Skin epidermis (tissue), 12 donors: ENCODE measurements around the gene SERPINA1.
A peak's percentile ranks its signal among the peaks of the same experiment; 100 is the strongest.
"Not testable (repeated sequence)": the region's sequence is repeated elsewhere in the genome, so short reads cannot be mapped to it uniquely, and the experiment has no call there.

Experiments used
- H3K27ac ChIP-seq, 21 experiments: fragments of 200-600 bp; sonication (generic) in 11 of 21; one replicate each; pipeline ENCODE4 v1.5.0; 2020; ENCODE audit warnings: mild to moderate bottlenecking in 3 of 21, inconsistent platforms in 2 of 21, moderate library complexity in 2 of 21
- H3K4me3 ChIP-seq, 7 experiments: fragments of 200-600 bp; sonication (generic) in 2 of 7; one replicate each; pipeline ENCODE4 v1.5.0; 2020; ENCODE audit warnings: inconsistent platforms in 2 of 7, mild to moderate bottlenecking in 2 of 7, moderate library complexity in 1 of 7

SERPINA1 gene

DNA sequence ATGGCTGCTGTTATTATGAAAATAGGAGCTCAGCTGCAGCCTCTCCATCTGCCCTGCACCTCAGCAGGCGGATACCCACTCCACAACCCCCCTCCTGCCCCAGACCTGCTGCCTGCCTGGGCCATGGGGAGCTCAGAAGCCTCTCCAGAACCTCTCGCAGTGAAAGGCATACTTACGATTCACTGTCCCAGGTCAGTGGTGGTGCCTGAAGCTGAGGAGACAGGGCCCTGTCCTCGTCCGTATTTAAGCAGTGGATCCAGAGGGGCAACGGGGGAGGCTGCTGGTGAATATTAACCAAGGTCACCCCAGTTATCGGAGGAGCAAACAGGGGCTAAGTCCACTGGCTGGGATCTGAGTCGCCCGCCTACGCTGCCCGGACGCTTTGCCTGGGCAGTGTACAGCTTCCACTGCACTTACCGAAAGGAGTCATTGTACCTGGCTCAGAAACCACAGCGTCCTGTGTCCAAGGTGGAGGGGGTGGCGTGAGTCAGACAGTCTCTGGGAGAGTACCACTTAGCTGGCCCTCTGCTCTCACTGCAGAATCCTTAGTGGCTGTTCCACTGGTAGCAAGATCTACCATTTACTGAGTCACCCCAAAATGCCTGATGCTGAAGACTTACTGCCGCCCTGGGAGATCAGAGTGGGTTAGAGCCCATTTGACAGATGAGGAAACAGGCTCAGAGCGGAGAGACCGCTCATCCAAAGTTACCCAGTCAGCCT is at the start of gene SERPINA1:
SERPINA1 (minus strand) TSS at position 219 of the 720 bp plus-strand sequence. CDS start 5,365 bp downstream, outside the sequence.
- H3K4me3 ChIP-seq, result peak within 1 kb of the TSS in 1 of 7 experiments; percentile 12
- H3K27ac ChIP-seq, result peak within 1 kb of the TSS in 4 of 21 experiments; percentile 69 to 88 (median 74)

DNA sequence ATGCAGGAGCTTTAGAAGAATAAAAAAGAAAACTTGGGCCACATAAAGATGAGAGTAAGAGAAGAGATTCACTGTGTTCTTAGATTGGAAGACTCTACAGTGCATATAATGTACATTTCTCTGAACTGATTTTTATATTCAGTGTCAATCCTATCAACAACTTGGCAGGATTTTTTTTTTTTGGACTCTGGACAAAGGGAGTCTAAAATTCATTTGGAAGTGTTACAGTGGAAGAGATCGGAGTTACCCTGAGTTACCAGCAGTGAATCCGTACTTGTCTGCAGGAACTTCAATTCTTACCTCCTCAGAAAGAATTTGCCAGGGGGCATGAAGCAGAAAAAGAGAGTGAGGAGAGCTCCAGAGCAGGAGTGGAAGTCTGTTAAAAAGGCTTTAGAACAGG is 40.2 kb upstream of the SERPINA1 start:
- no peak overlapping the region for H3K4me3 ChIP-seq
- H3K27ac ChIP-seq, result no peak overlapping the region

DNA sequence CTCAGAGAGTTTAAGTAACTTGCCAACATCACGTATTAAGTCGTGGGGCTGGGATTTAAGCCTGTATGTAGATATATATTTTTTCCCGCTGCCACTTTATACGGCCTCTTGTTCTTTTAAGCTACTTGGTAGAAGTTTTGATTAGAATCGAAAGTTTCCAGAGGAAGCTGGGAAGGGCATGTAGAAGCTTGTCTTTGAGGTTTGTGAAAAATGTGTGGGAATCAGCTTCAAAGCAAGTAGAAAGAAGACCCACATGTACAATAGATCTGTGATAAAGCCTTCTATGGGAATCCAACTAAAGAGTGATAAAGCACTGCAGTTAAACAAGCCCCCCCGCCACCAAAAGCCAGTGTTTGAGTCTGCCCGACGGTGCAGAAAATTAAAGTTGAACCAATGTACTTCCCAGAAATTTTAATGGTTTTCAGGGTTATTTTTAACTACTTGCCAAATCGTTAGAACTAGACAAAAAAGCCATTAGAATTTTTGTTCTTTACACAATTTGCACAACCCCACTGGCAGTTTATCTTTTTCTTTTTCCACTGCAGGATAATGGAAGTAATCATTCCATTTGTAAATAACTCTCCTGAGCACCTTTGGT is 38.7 kb upstream of the SERPINA1 start:
- Histone ChIP-seq H3K4me3 (no peak overlapping the region), H3K27ac (peak overlapping the region in 1 of 21 experiments; percentile 27)

DNA sequence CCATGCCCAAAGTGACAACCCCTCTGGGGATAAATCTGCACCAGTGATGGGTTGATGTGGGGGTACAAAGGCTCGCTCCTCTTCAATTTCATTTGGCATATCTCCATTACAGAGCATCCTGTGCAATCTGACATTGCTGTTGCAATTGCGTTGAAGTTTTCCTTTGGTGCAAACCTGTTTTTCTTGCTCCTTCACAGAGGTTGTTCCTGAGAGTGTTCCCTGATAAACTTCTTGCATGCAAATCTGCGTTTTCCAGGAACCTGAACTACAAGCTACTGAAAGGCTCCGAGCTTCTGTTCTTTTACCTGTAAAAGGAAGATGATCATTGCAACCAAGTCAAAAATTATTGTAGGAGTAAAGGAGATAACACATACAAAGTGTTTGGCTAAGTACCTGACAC is 38.1 kb upstream of the SERPINA1 start:
- no peak overlapping the region for H3K4me3 ChIP-seq
- peak overlapping the region in 1 of 21 experiments; percentile 27 for H3K27ac ChIP-seq

DNA sequence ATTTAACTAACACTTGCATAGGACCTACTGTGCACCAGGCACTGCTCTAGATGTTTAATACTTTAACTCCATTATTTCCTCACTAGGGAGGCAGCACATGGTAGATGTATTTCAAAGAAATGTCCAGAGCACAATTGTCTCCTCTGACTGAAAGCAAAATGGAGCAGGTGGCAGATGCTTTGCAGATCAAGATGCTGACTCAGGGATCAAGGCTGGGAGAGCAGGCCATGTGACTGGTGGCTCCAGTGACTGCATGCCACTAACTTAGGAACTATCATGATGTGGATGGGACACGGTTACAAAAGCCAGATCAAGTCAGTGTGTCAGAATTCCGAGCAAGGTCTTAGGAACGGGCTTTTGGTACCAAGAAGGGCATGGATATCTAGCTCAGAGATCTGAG is 36.0 kb upstream of the SERPINA1 start:
- Histone ChIP-seq H3K4me3 (no peak overlapping the region), H3K27ac (no peak overlapping the region)

DNA sequence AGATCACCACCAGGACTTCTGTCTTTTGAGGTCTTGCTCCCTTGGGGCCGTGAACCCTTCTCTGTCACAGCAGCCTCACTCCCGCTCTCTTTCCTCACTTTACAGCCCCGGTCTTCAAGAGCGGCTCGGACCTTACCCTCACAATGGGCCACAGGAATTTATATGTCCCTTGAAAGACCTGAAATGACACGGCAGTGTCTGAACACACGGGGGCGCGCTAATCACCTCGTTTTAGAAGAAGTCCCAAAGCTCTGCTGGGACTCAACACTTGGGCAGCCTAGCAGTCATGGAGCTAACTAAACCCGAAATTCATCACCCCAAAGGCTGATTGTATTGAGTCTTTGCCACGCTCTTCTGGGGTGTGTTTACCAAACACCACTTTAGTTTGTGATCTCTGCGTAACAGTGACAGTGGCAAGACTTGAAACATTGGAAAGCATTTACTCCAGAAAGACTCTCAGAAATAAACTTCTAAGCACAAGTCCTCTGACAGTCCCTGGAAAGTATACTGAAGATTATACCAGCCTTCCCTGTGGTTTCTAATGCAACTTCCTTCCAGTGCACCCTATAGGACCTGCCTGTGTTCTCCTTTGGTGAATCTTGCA is 35.2 kb upstream of the SERPINA1 start:
- no peak overlapping the region for H3K4me3 ChIP-seq
- H3K27ac ChIP-seq, result no peak overlapping the region

DNA sequence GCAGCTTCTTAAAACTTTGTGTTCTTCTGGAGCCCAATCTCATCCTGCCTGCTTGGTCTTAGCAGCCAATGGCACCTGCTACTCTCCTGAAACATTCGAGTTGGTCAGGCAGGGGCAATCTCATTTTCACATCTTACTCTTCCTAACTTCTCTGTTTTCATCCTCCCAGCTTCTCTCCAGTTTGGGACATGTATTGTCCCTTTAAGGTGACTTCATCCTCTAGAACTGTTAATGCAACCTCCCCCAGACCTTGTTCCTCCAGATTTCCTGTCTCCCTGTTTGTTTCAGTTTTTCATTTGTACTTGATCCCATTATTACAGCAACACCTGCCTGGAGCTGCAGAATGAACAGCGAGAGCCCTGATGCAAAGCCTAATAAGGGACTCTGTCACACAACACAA is 32.9 kb upstream of the SERPINA1 start:
- H3K4me3 ChIP-seq, result no peak overlapping the region
- no peak overlapping the region for H3K27ac ChIP-seq

DNA sequence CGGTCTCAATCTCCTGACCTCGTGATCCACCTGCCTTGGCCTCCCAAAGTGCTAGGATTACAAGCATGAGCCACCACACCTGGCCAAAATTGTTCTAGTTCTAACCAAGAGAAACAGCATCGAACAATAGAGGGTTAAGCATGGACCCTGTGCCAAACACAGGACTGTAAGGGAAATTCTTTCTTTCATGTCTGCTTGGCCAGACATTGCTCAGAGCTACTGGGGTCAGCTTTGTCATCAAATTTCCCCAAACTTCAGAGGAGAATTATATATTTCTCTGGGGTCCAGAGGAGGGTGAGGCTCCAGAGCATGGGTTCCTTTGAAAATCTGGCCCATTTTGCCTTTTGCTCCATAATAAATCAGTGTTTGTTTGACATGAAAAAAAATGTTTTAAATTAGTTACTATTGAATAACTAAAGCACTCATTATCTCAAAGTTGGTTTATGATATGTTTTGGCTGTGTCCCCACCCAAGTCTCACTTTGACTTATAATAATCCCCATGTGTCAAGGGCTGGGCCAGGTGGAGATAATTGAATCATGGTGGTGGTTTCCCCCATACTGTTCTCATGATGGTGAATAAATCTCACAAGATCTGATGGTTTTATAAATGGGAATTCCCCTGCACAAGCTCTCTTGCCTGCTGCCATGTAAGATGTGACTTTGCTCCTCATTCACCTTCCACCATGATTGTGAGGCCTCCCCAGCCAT is 29.2 kb upstream of the SERPINA1 start:
- not testable (repeated sequence) for H3K4me3 ChIP-seq, H3K27ac ChIP-seq

DNA sequence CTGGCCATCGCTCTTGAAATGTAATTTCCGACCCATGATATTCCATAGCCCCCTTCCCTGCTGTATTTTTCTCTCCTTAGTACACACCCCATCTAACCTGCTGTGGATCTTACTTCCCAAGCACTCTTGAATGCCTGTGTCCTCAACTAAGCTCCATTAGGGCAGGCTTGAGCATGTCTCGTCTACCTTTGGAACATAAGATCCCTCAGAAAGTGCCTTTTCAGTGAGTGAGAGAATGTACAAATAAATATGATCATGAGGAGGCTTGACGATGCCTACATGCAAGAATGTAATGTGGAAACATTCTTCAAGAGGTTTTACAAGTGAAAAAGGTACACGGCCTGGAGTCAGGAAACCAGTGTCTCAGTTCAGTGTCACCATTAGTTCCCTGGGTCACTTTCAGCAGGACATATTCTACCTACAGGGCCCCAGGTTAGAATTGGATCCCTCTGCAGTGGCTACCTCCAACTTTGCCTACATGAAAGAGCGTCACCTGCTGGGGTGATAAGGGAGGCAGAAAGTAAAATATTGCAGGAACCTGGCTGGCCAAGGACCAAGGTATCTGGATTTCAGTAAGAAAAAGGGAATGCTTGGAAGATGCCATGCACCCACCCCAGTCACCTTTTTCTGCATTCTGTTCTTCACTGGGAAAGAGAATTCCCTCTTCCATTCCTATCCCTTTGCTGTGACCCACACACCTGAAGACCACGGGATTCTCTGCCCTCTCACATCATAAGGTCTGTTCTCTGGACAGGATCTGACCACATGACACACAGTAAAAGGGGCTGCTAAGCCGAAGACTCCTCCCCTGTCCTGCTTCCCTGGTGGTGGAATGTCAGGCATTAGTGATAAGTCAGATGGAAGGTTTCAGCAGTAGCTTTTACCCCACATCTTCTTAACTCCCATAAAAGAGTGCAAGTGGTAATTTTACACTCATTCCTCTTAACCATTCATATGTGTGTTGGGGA is 24.6 kb upstream of the SERPINA1 start:
- no peak overlapping the region for H3K27ac ChIP-seq
- no peak overlapping the region for H3K4me3 ChIP-seq

DNA sequence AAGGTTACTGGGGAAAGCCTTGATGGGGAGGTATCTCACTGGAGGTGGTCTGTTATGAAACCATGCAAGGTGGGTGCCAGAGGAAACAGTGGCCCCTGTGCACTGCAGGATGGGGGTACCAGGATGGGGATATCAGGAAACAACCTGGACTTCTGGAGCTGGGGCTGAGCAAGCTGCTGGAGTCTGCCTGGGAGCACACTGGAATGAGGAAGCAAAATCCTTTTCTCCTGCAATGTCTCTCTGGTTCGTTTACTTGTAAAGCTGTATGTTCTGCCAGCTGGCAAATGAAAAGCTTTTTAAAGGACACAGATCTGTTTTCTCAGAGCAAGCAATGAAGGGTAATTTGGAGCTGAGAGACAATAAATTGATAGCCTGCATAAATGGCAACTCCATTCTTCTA is 23.2 kb upstream of the SERPINA1 start:
- Histone ChIP-seq H3K4me3 (no peak overlapping the region), H3K27ac (no peak overlapping the region)

DNA sequence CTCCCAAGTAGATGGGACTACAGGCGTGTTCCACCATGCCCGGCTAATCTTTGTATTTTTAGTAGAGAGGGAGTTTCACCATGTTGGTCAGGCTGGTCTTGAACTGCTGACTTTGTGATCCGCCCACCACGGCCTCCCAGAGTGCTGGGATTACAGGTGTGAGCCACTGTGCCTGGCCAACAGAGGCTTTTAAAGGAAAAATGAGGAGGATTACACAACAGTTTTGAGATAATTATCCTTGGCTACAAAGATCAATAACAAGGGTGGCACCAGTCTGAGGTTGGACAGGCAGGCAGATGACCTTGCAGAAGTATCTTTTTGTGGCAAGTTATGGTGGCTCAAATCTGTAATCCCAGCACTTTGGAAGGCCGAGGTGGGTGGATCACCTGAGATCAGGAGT is 21.0 kb upstream of the SERPINA1 start:
- not testable (repeated sequence) for H3K4me3 ChIP-seq
- H3K27ac ChIP-seq, result peak overlapping the region in 1 of 21 experiments; percentile 69

DNA sequence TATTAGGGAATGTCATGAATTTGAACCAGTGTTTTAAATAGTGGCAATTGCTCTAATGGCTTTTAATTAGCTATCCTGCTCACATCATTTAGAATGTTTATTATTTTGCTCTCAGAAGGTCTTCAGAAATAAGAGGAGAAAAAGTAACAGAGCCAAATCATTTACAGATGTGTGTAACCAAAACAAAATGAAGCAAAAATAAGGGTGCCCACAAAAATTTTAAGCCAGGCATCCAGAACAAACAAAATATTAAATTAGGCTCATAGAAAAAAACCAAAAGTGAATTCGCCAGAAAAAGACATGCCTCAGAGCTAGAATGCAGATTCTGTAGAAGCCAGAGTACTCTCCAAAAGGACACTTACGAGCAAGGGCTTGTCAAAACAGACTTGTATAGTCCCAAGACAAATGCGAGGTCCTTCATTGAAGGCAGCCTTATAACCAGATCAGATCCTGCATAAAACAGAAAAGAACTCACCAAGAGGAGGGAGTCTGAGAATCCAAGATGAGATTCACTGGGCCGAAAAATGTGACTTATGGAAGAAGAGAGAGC is 20.2 kb upstream of the SERPINA1 start:
- Histone ChIP-seq H3K4me3 (no peak overlapping the region), H3K27ac (peak overlapping the region in 2 of 21 experiments; percentile 13 to 69)

DNA sequence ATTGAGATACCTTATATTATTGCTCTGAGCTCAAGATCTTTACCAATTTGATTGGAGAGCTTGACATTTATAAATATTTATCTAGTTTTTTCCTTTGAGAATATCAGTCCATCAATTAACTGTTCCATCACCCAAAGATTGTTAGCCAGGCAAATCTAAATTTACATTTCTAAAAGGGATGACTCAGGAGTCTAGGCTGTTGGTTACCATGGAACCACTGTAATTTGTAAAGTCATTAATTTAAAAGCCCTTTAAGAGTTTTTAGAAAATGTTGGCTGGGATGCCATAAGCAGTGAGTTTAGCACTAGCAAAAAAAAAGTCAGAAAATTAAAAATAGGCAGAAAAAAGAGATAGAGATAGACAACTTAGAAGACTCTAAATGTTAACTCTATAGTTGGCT is 19.5 kb upstream of the SERPINA1 start:
- no peak overlapping the region for H3K4me3 ChIP-seq
- H3K27ac ChIP-seq, result no peak overlapping the region

DNA sequence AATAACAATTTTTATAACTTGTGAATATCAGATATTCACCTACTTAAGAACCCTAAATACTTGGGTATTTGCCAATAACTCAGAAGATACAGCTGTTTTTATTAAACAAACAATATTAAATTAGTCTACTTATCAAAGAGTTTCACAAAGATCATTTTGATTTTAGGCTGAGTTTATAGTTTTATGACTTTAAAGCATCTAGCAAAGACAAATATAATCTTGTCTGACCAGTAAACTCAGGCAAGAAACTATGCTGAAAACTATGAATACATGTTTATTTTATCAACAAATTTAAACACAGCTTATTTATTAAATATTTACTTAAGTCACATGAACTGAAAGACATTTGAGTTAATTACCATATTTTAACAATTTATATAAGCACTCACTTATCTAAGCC is 18.5 kb upstream of the SERPINA1 start:
- Histone ChIP-seq H3K27ac (no peak overlapping the region), H3K4me3 (no peak overlapping the region)

DNA sequence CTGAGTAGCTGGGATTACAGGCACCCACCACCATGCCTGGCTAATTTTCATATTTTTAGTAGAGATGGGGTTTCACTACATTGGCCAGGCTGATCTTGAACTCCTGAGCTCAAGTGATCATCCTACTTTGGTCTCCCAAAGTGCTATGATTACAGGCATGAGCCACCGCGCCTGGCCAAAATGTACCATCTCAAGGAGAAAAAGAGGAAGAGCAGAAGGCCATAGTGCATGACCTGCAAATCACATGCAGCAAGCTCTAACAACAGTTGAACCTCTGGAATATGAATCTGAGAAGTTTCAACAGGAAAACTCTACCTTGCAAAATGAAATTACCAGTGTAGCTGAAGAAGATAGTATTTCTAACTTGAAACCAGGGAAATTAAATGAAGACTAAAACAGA is 17.1 kb upstream of the SERPINA1 start:
- H3K27ac ChIP-seq, result no peak overlapping the region
- H3K4me3 ChIP-seq, result no peak overlapping the region

DNA sequence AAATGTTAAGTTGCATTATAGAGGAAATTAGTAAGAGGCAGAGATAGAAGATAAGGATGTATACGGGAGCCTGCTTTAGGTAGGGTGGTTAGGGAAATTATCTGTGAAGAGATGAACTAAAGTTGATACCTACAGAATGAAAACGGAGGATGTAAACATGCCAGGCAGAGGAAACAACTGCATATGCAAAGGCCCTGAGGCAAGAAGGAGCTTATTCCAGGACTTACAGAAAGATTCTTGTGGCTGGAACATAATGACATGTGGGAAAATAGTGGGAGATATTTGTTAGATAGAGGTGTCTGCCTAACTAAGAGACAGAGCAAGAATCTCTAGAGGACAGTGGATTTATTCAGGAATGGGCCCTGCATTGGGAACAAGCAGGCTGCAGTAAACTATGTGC is 16.2 kb upstream of the SERPINA1 start:
- Histone ChIP-seq H3K27ac (no peak overlapping the region), H3K4me3 (no peak overlapping the region)

DNA sequence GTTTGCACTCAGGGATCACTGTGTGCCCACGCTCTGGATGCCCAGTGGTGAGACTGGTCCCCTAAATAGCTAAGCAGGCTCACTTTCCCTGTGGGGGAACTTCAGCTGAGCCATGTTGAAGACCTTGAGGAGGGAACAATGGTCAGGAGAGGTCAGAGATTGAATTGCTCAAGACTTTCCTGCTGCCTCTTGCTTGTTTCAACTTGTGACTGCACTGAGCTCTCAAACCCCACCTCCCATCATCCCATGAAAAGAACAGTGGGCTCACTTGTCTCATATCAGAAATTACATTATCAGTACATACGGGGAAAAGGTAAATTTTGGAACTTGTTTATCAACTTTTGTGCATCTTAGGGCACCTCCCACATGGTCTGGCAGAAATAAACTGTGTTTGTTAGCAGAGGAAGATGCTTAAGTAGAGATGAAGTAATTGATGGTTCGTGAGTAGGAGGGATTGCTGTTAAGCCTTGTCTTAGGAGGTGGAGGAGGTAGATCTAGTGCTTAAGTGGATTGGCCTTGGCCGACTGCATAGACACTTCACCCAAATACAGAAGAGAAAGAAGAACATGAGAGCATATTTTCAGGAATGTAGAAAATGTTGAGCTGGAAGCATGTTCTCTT is 15.0 kb upstream of the SERPINA1 start:
- no peak overlapping the region for H3K4me3 ChIP-seq
- no peak overlapping the region for H3K27ac ChIP-seq

DNA sequence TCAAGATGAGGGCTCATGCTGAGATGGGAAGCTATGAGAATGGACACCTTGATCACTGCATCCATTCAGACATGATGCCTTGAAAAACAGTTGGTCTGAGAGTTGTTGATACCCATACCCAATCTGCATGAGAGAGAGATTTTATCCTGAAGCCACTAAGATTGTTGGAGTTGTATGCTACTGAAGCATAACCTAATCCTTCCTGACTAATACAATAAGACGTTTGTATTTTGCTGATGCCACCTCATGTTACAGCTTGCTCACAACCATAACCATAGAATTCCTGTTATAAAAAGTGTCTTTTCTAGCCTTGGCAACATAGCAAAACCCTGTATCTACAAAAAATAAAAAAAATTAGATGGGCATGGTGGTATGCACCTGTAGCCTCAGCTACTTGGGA is 12.7 kb upstream of the SERPINA1 start:
- no peak overlapping the region for H3K27ac ChIP-seq
- no peak overlapping the region for H3K4me3 ChIP-seq

DNA sequence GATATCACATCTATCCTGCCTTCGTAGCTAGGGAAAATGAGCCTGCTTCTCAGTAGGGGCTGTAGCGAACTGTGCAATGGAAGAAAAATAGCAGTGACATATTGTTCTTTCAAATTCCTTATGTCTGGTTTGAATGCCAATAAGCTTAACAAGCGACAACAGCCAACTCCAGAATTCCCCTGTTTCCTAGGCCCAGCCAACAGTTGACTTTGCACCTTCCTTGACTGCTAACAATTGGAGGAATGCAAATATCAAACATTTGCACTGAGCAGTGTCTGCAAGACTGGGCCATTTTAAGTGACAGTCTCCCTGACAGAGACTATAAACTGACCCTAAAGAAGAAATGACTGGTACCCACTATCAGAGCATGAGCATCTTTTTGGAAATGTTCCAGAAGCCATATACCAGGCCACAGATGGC is 12.0 kb upstream of the SERPINA1 start:
- Histone ChIP-seq H3K4me3 (no peak overlapping the region), H3K27ac (no peak overlapping the region)
